ENCODE measurements around the gene PTPN7.

DNA sequence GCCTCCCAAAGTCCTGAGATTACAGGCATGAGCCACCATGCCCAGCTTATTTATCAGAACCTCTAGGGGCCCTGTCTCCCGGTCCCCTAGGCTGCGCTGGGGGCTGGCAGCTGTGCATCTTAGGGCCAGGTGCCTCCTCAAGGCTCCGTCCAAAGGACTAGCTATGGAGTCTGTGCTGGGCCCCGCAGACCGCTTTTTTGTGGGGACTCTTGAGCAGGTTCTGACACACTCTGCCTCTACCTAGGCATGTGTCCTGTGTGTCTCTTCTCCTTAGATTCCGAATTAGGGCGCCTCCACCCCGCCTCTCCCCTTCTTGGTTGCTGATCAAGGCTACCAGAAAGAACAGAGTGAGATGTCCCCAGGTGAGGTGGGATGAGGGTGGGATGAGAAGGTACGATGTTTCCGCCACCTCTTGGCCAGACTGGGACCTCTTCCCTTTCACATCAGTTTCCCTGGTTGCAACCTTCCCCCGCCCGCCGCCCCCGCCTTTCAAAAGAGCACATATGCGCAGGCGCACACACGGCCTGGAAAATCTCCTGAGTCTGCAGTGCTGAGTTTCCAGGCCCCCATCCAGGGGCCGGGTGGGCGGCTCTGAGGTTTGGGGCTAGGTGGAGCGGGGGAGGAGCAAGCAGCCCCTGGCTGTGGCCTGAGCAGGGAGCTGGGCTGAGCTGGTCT is 5.0 kb upstream of the PTPN7 start:
- TF ChIP-seq, protein P1, sequence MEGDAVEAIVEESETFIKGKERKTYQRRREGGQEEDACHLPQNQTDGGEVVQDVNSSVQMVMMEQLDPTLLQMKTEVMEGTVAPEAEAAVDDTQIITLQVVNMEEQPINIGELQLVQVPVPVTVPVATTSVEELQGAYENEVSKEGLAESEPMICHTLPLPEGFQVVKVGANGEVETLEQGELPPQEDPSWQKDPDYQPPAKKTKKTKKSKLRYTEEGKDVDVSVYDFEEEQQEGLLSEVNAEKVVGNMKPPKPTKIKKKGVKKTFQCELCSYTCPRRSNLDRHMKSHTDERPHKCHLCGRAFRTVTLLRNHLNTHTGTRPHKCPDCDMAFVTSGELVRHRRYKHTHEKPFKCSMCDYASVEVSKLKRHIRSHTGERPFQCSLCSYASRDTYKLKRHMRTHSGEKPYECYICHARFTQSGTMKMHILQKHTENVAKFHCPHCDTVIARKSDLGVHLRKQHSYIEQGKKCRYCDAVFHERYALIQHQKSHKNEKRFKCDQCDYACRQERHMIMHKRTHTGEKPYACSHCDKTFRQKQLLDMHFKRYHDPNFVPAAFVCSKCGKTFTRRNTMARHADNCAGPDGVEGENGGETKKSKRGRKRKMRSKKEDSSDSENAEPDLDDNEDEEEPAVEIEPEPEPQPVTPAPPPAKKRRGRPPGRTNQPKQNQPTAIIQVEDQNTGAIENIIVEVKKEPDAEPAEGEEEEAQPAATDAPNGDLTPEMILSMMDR (IDR thresholded peaks at IDR 0.05): no peak
- TF ChIP-seq, protein P2, sequence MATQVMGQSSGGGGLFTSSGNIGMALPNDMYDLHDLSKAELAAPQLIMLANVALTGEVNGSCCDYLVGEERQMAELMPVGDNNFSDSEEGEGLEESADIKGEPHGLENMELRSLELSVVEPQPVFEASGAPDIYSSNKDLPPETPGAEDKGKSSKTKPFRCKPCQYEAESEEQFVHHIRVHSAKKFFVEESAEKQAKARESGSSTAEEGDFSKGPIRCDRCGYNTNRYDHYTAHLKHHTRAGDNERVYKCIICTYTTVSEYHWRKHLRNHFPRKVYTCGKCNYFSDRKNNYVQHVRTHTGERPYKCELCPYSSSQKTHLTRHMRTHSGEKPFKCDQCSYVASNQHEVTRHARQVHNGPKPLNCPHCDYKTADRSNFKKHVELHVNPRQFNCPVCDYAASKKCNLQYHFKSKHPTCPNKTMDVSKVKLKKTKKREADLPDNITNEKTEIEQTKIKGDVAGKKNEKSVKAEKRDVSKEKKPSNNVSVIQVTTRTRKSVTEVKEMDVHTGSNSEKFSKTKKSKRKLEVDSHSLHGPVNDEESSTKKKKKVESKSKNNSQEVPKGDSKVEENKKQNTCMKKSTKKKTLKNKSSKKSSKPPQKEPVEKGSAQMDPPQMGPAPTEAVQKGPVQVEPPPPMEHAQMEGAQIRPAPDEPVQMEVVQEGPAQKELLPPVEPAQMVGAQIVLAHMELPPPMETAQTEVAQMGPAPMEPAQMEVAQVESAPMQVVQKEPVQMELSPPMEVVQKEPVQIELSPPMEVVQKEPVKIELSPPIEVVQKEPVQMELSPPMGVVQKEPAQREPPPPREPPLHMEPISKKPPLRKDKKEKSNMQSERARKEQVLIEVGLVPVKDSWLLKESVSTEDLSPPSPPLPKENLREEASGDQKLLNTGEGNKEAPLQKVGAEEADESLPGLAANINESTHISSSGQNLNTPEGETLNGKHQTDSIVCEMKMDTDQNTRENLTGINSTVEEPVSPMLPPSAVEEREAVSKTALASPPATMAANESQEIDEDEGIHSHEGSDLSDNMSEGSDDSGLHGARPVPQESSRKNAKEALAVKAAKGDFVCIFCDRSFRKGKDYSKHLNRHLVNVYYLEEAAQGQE (IDR thresholded peaks at IDR 0.05; ENCODE audit: insufficient read depth in 1 of 2, low read depth in 2 of 2, low read length in 1 of 2): no peak
- TF ChIP-seq POLR2AphosphoS5 (IDR thresholded peaks at IDR 0.05; ENCODE audit: low read depth, low read length) (no peak), TCF7L2 (IDR thresholded peaks at IDR 0.05; ENCODE audit: low read depth, low read length) (no peak)

Data from Panc1 (cell line).